HG02852 (cell line): ENCODE measurements around the gene ADAMTS16.

Source experiments
- ATAC-seq: cut with Tn5 transposase; IDR thresholded peaks from one replicate; pipeline ENCODE4 v1.9.1; 2021; ENCODE audit warnings: mild to moderate bottlenecking, moderate library complexity; ENCODE audit not compliant: unreplicated experiment

Gene ADAMTS16

GRCh38 chr5:5306696-5307095 lies 166.6 kb downstream of the ADAMTS16 start:
- no peak for ATAC-seq

GRCh38 chr5:5308319-5308718 lies 168.2 kb downstream of the ADAMTS16 start:
- ATAC-seq: no peak

GRCh38 chr5:5309645-5310044 lies 169.5 kb downstream of the ADAMTS16 start:
- ATAC-seq: no peak

GRCh38 chr5:5313101-5313635 lies 173.0 kb downstream of the ADAMTS16 start:
- ATAC-seq: no peak

GRCh38 chr5:5314166-5314565 lies 174.0 kb downstream of the ADAMTS16 start:
- ATAC-seq: no peak

GRCh38 chr5:5314626-5315025 lies 174.5 kb downstream of the ADAMTS16 start:
- no peak for ATAC-seq

- no peak for ATAC-seq
Measured at GRCh38 chr5:5315068-5315980, 175.2 kb downstream of the ADAMTS16 start.

GRCh38 chr5:5316334-5316733 lies 176.2 kb downstream of the ADAMTS16 start:
- no peak for ATAC-seq

- no peak for ATAC-seq
Measured at GRCh38 chr5:5317976-5318375, 177.8 kb downstream of the ADAMTS16 start.

GRCh38 chr5:5318426-5319190 lies 178.5 kb downstream of the ADAMTS16 start:
- ATAC-seq: no peak

- ATAC-seq: no peak
Measured at GRCh38 chr5:5320062-5320805, 180.1 kb downstream of the ADAMTS16 start.

- no peak for ATAC-seq
Measured at GRCh38 chr5:5321137-5321536, 181.0 kb downstream of the ADAMTS16 start.

- ATAC-seq: no peak
Measured at GRCh38 chr5:5323551-5323950, 183.4 kb downstream of the ADAMTS16 start.

- ATAC-seq: no peak
Measured at GRCh38 chr5:5326115-5326758, 186.1 kb downstream of the ADAMTS16 start.

- ATAC-seq: no peak
Measured at GRCh38 chr5:5327126-5327525, 187.0 kb downstream of the ADAMTS16 start.

GRCh38 chr5:5330728-5331452 lies 190.8 kb downstream of the ADAMTS16 start:
- ATAC-seq: no peak

- no peak for ATAC-seq
Measured at GRCh38 chr5:5331848-5332247, 191.7 kb downstream of the ADAMTS16 start.

GRCh38 chr5:5332287-5332686 lies 192.2 kb downstream of the ADAMTS16 start:
- ATAC-seq: no peak

- no peak for ATAC-seq
Measured at GRCh38 chr5:5335107-5335506, 195.0 kb downstream of the ADAMTS16 start.
